Stimulated activated naive CD8-positive, alpha-beta T cell treated with anti-CD3 and anti-CD28 coated beads, Interleukin-15, amount 100 ng/mL, for 72 hours (primary cell): Measurements from ENCODE around the gene RBM20.

Source experiments
- ATAC-seq: fragments of 150-1000 bp; cut with Tn5 transposase; 2 replicates; pipeline ENCODE4 v1.10.0; 2021; ENCODE audit warnings: mild to moderate bottlenecking, moderate library complexity
- DNase-seq, 2 donors: peaks; one replicate each; pipeline ENCODE4 v3.0.0; 2021 to 2022
- H3K27ac Mint-ChIP-seq, 2 donors: one replicate each; pipeline ENCODE4 v1.8.0; 2022; ENCODE audit warnings: mild to moderate bottlenecking in 2 of 2, mixed read lengths in 2 of 2, moderate library complexity in 2 of 2
- H3K27me3 Mint-ChIP-seq: one replicate; pipeline ENCODE4 v1.8.0; 2022; ENCODE audit warnings: mixed read lengths
- H3K4me1 Mint-ChIP-seq: one replicate; pipeline ENCODE4 v1.8.0; 2022; ENCODE audit warnings: mild to moderate bottlenecking, mixed read lengths
- H3K4me3 Mint-ChIP-seq, 2 donors: one replicate each; pipeline ENCODE4 v1.8.0; 2022; ENCODE audit warnings: mild to moderate bottlenecking in 2 of 2, mixed read lengths in 2 of 2, moderate library complexity in 1 of 2
- H3K9me3 Mint-ChIP-seq, 2 donors: one replicate each; pipeline ENCODE4 v1.8.0; 2022; ENCODE audit warnings: mixed read lengths in 2 of 2

Gene RBM20

GRCh38 chr10:110868981-110869380 lies 224.8 kb downstream of the RBM20 start:
- Mint-ChIP-seq H3K4me1 (peaks cover 75% of the 10 kb centered on the region), H3K9me3 (no peaks in the 10 kb centered on the region), H3K27ac (peak overlapping the region; percentile 28 to 78), H3K27me3 (no peaks in the 10 kb centered on the region), H3K4me3 (peak overlapping the region; percentile 83 to 93)
- ATAC-seq (no peak), DNase-seq (no peak)

GRCh38 chr10:110870823-110871297 lies 226.7 kb downstream of the RBM20 start:
- Mint-ChIP-seq H3K4me3 (peak overlapping the region; percentile 83 to 93), H3K4me1 (peaks cover 62% of the 10 kb centered on the region), H3K9me3 (no peaks in the 10 kb centered on the region), H3K27ac (peak overlapping the region; percentile 97 to 98), H3K27me3 (no peaks in the 10 kb centered on the region)
- DNase-seq (no peak), ATAC-seq (no peak)

GRCh38 chr10:110871298-110872084 lies 227.4 kb downstream of the RBM20 start, which contains the start of gene PDCD4:
Gene PDCD4 (plus strand): TSS chr10:110871928. CDS start chr10:110876028, 4,100 bp downstream.
- peaks cover 58% of the 10 kb centered on the region for H3K4me1 Mint-ChIP-seq
- H3K9me3 Mint-ChIP-seq = no peaks in the 10 kb centered on the region
- ATAC-seq = peak; percentile 80
- peak; percentile 91 to 96 for DNase-seq
- H3K4me3 Mint-ChIP-seq = peak within 1 kb of the TSS; percentile 83 to 93
- peak within 1 kb of the TSS; percentile 98 to 100 for H3K27ac Mint-ChIP-seq
- H3K27me3 Mint-ChIP-seq = no peaks in the 10 kb centered on the region

- DNase-seq (peak; percentile 86 to 91), ATAC-seq (peak; percentile 83)
- no peaks in the 10 kb centered on the region for H3K9me3 Mint-ChIP-seq
- H3K27me3 Mint-ChIP-seq = no peaks in the 10 kb centered on the region
- H3K27ac Mint-ChIP-seq = peak overlapping the region; percentile 98 to 100
- peaks cover 54% of the 10 kb centered on the region for H3K4me1 Mint-ChIP-seq
- peak overlapping the region; percentile 83 to 93 for H3K4me3 Mint-ChIP-seq
Measured at GRCh38 chr10:110872145-110872983, 228.2 kb downstream of the RBM20 start.

- no peaks in the 10 kb centered on the region for H3K27me3 Mint-ChIP-seq
- no peak for ATAC-seq
Measured at GRCh38 chr10:110872984-110873923, 229.1 kb downstream of the RBM20 start.

GRCh38 chr10:110873951-110874350 lies 229.8 kb downstream of the RBM20 start:
- peak overlapping the region; percentile 94 to 98 for H3K27ac Mint-ChIP-seq
- H3K27me3 Mint-ChIP-seq = no peaks in the 10 kb centered on the region
- DNase-seq (no peak), ATAC-seq (no peak)
- no peaks in the 10 kb centered on the region for H3K9me3 Mint-ChIP-seq
- H3K4me3 Mint-ChIP-seq = peak overlapping the region; percentile 68 to 93
- H3K4me1 Mint-ChIP-seq = peaks cover 55% of the 10 kb centered on the region

More at GRCh38 chr10:110872984-110873923, 229.1 kb downstream of the RBM20 start:
- Mint-ChIP-seq H3K4me1 (peaks cover 54% of the 10 kb centered on the region), H3K9me3 (no peaks in the 10 kb centered on the region), H3K4me3 (peak overlapping the region; percentile 83 to 93), H3K27ac (peak overlapping the region; percentile 98 to 100)
- DNase-seq = no peak

- no peaks in the 10 kb centered on the region for H3K27me3 Mint-ChIP-seq
- ATAC-seq = no peak
- no peaks in the 10 kb centered on the region for H3K9me3 Mint-ChIP-seq
- H3K4me1 Mint-ChIP-seq = peaks cover 55% of the 10 kb centered on the region
- H3K4me3 Mint-ChIP-seq = peak overlapping the region; percentile 49 to 66
- H3K27ac Mint-ChIP-seq = peak overlapping the region in 1 of 2 donors; percentile 12
- no peak for DNase-seq
Measured at GRCh38 chr10:110876000-110876399, 231.9 kb downstream of the RBM20 start.

GRCh38 chr10:110876788-110877187 lies 232.7 kb downstream of the RBM20 start:
- ATAC-seq = no peak
- Mint-ChIP-seq H3K27ac (no peak overlapping the region), H3K9me3 (no peaks in the 10 kb centered on the region), H3K27me3 (no peaks in the 10 kb centered on the region), H3K4me3 (peak overlapping the region in 1 of 2 donors; percentile 62), H3K4me1 (peaks cover 57% of the 10 kb centered on the region)
- no peak for DNase-seq

- Mint-ChIP-seq H3K9me3 (no peaks in the 10 kb centered on the region), H3K4me3 (peak overlapping the region; percentile 2 to 39), H3K27ac (peak overlapping the region in 1 of 2 donors; percentile 66), H3K4me1 (peaks cover 83% of the 10 kb centered on the region), H3K27me3 (no peaks in the 10 kb centered on the region)
- ATAC-seq (no peak), DNase-seq (no peak)
Measured at GRCh38 chr10:110880012-110880411, 235.9 kb downstream of the RBM20 start.

GRCh38 chr10:110881247-110881646 lies 237.1 kb downstream of the RBM20 start:
- peak overlapping the region in 1 of 2 donors; percentile 81 for H3K27ac Mint-ChIP-seq
- H3K4me3 Mint-ChIP-seq = peak overlapping the region; percentile 48 to 59
- no peaks in the 10 kb centered on the region for H3K9me3 Mint-ChIP-seq
- no peaks in the 10 kb centered on the region for H3K27me3 Mint-ChIP-seq
- H3K4me1 Mint-ChIP-seq = peaks cover 82% of the 10 kb centered on the region
- ATAC-seq (no peak), DNase-seq (no peak)

GRCh38 chr10:110881905-110882304 lies 237.8 kb downstream of the RBM20 start:
- DNase-seq = no peak
- H3K27me3 Mint-ChIP-seq = no peaks in the 10 kb centered on the region
- H3K9me3 Mint-ChIP-seq = no peaks in the 10 kb centered on the region
- peak overlapping the region; percentile 20 to 59 for H3K4me3 Mint-ChIP-seq
- no peak for ATAC-seq
- H3K4me1 Mint-ChIP-seq = peaks cover 85% of the 10 kb centered on the region
- H3K27ac Mint-ChIP-seq = peak overlapping the region in 1 of 2 donors; percentile 8

- ATAC-seq (peak; percentile 76), DNase-seq (no peak)
- Mint-ChIP-seq H3K4me1 (peaks cover 78% of the 10 kb centered on the region), H3K27ac (peak overlapping the region; percentile 75 to 81), H3K9me3 (no peaks in the 10 kb centered on the region), H3K27me3 (no peaks in the 10 kb centered on the region), H3K4me3 (peak overlapping the region; percentile 38 to 77)
Measured at GRCh38 chr10:110883924-110884323, 239.8 kb downstream of the RBM20 start.

GRCh38 chr10:110885932-110886674 lies 242.0 kb downstream of the RBM20 start:
- peaks cover 70% of the 10 kb centered on the region for H3K4me1 Mint-ChIP-seq
- H3K4me3 Mint-ChIP-seq = peak overlapping the region; percentile 1 to 33
- H3K9me3 Mint-ChIP-seq = no peaks in the 10 kb centered on the region
- no peaks in the 10 kb centered on the region for H3K27me3 Mint-ChIP-seq
- DNase-seq (no peak), ATAC-seq (no peak)
- peak overlapping the region in 1 of 2 donors; percentile 2 for H3K27ac Mint-ChIP-seq

- H3K4me3 Mint-ChIP-seq = no peak overlapping the region
- peaks cover 69% of the 10 kb centered on the region for H3K4me1 Mint-ChIP-seq
- H3K27me3 Mint-ChIP-seq = no peaks in the 10 kb centered on the region
- DNase-seq (no peak), ATAC-seq (no peak)
- no peak overlapping the region for H3K27ac Mint-ChIP-seq
- no peaks in the 10 kb centered on the region for H3K9me3 Mint-ChIP-seq
Measured at GRCh38 chr10:110887560-110887959, 243.4 kb downstream of the RBM20 start.
